HG03095 (cell line): ENCODE data around the gene CSAD.
"Not testable (repeated sequence)": the region's sequence is repeated elsewhere in the genome, so short reads cannot be mapped to it uniquely, and the experiment has no call there.

Experiments used
- ATAC-seq: cut with Tn5 transposase; IDR thresholded peaks from one replicate; pipeline ENCODE4 v1.9.1; 2021; ENCODE audit warnings: moderate library complexity; ENCODE audit not compliant: unreplicated experiment

CSAD gene

DNA sequence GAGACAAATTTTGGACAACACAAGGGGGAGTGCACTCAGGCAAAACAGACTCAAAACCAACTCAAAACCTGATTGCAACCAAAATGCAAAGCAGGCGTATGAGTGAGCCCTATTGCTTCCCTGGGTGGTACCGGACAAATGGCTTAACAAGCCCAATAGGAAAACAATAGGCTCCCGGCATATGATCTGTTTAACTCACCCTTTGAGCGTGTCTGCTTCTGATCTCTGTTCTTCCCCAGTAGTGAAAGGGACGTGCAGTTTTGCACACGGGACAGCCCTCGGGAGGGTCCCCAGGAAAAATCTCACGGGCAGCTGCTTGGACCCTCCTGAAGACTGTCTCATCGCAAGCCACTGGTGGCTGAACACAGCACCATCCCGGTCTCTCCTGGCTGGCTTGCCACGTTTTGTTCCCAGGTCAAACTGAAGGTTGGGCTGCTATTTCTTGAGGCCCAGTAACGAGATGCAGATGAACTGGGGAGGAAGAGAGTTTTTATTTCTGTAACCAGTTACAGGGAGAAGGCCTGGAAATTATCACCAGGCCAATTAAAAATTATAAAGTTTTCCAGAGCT is 67.5 kb downstream of the CSAD start:
- no peak for ATAC-seq

DNA sequence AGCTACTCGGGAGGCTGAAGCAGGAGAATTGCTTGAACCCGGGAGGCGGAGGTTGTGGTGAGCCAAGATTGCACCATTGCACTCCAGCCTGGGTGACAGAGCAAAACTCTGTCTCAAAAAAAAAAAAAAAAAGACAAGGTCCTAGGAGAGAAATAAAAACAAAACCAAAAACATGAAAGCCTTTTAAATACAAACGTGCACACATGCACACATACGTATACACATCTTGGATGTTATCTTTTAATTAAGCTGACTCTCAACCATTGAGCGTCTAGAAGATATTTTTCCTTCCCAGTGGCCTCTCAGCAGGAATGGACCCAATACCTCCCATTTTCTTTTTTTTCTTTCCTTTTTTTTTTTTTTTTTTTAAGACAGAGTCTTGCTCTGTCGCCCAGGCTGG is 68.3 kb downstream of the CSAD start:
- ATAC-seq: not testable (repeated sequence)
